ENCODE measurements around the gene TSN. TPM values are rescaled to one million over a fixed set of nuclear protein-coding genes. Genes with fewer than 3 reads are reported as not detected.
A peak's percentile ranks its signal among the peaks of the same experiment; 100 is the strongest.

Gene TSN
- total and polyA plus RNA-seq, 10 donors: 18.2 to 48.3 (median 40.1) TPM

DNA sequence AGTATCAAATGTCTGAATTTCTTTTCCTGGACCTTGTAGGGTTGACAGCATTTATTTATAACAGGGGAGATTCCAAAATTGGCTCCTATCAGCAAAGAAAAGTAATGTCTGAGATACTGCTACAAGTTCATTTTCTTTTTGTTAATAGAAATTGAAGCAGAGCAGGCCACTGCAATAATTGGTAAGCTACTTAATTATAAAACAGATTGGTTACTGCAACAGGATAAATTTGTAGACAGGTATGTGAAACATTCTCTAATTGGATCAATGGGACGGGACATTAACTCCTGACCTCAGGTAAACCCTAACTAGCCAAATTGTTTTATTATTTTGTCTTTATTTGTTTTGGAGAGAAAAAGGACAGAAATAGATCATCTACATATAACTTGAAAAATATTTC, 39.3 kb upstream of the TSN start:
- Histone ChIP-seq H3K4me3 (no peak overlapping the region), H3K9me3 (no peaks in the 10 kb centered on the region), H3K27ac (no peak overlapping the region), H3K36me3 (no peaks in the 10 kb centered on the region), H3K27me3 (replicated peaks in 1 of 7) (no peaks in the 10 kb centered on the region), H3K4me1 (peaks cover 0 to 11% (median 6%) of the 10 kb centered on the region in 6 donors)
- intact Hi-C loops (cut with DNase I; ENCODE audit: low total_unique reads): no loop called here
- no peak for DNase-seq
- TF ChIP-seq, protein P1, sequence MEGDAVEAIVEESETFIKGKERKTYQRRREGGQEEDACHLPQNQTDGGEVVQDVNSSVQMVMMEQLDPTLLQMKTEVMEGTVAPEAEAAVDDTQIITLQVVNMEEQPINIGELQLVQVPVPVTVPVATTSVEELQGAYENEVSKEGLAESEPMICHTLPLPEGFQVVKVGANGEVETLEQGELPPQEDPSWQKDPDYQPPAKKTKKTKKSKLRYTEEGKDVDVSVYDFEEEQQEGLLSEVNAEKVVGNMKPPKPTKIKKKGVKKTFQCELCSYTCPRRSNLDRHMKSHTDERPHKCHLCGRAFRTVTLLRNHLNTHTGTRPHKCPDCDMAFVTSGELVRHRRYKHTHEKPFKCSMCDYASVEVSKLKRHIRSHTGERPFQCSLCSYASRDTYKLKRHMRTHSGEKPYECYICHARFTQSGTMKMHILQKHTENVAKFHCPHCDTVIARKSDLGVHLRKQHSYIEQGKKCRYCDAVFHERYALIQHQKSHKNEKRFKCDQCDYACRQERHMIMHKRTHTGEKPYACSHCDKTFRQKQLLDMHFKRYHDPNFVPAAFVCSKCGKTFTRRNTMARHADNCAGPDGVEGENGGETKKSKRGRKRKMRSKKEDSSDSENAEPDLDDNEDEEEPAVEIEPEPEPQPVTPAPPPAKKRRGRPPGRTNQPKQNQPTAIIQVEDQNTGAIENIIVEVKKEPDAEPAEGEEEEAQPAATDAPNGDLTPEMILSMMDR (IDR thresholded peaks at IDR 0.05 in 8 of 11, conservative IDR thresholded peaks at IDR 0.05 in 3 of 11): no peak
- TF ChIP-seq POLR2AphosphoS5 (IDR thresholded peaks at IDR 0.05) (no peak), POLR2A (IDR thresholded peaks at IDR 0.05) (no peak)
- WGBS, 5 donors: 85 to 94% (median 87%) methylated on average over 1 of the region's 1 CpG

GRCh38 chr2:121717529-121717928, 37.9 kb upstream of the TSN start:
- WGBS, 5 donors: 88 to 98% (median 94%) methylated on average over 6 of the region's 6 CpGs

GRCh38 chr2:121721926-121722325, 33.5 kb upstream of the TSN start:
- Histone ChIP-seq H3K27ac (no peak overlapping the region), H3K9me3 (no peaks in the 10 kb centered on the region), H3K4me1 (peaks cover 0 to 11% (median 6%) of the 10 kb centered on the region in 6 donors), H3K36me3 (peaks cover 0 to 17% (median 11%) of the 10 kb centered on the region in 6 donors), H3K27me3 (replicated peaks in 1 of 7) (no peaks in the 10 kb centered on the region), H3K4me3 (no peak overlapping the region)
- 62 to 80% (median 72%) methylated on average over 8 of the region's 8 CpGs for WGBS, 5 donors
- intact Hi-C loops (cut with DNase I; ENCODE audit: low total_unique reads): loop anchor here (5.0 kb wide), 1 partner anchor 320 kb away; no protein-coding TSS in a partner anchor
- no peak for DNase-seq
- TF ChIP-seq POLR2AphosphoS5 (IDR thresholded peaks at IDR 0.05) (no peak), POLR2A (IDR thresholded peaks at IDR 0.05) (no peak)
- TF ChIP-seq, protein P1 (IDR thresholded peaks at IDR 0.05 in 8 of 11, conservative IDR thresholded peaks at IDR 0.05 in 3 of 11): no peak

More at GRCh38 chr2:121717529-121717928, 37.9 kb upstream of the TSN start:
- TF ChIP-seq POLR2A (IDR thresholded peaks at IDR 0.05): no peak
- no peak for TF ChIP-seq POLR2AphosphoS5 (IDR thresholded peaks at IDR 0.05)
- TF ChIP-seq, protein P1 (IDR thresholded peaks at IDR 0.05 in 8 of 11, conservative IDR thresholded peaks at IDR 0.05 in 3 of 11): no peak
- DNase-seq: peak; percentile 21
- Histone ChIP-seq H3K27me3 (replicated peaks in 1 of 7) (no peaks in the 10 kb centered on the region), H3K27ac (no peak overlapping the region), H3K9me3 (no peaks in the 10 kb centered on the region), H3K4me1 (peaks cover 0 to 11% (median 6%) of the 10 kb centered on the region in 6 donors), H3K36me3 (no peaks in the 10 kb centered on the region), H3K4me3 (no peak overlapping the region)
- intact Hi-C loops (cut with DNase I; ENCODE audit: low total_unique reads): no loop called here

DNA sequence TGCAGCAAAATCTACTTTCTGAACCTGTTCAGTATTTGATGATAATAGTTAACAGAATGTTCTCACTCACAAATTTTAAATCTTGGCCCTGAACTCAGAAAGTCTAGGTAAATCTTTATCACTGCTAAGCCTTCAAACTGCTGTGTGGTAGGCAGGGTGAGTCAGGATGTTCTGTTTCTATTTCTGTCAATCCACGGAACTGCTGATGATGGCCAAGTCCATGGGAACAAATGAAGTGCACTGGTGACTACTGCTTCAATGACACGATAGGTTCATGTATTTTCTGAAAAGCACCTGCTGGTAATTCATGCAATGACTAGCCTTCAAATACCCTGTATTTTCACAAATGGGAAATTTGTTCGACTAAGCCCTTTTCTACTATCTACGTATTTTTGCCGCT, 33.0 kb upstream of the TSN start:
- H3K36me3 ChIP-seq: peaks cover 0 to 23% (median 17%) of the 10 kb centered on the region in 6 donors
- H3K27ac ChIP-seq: no peak overlapping the region
- 71 to 83% (median 74%) methylated on average over 5 of the region's 5 CpGs for WGBS, 5 donors
- no peaks in the 10 kb centered on the region for H3K27me3 ChIP-seq (replicated peaks in 1 of 7)
- H3K4me1 ChIP-seq: peaks cover 0 to 11% (median 6%) of the 10 kb centered on the region in 6 donors
- TF ChIP-seq POLR2A (IDR thresholded peaks at IDR 0.05) (no peak), POLR2AphosphoS5 (IDR thresholded peaks at IDR 0.05) (no peak)
- TF ChIP-seq, protein P1 (IDR thresholded peaks at IDR 0.05 in 8 of 11, conservative IDR thresholded peaks at IDR 0.05 in 3 of 11): no peak
- intact Hi-C loops (cut with DNase I; ENCODE audit: low total_unique reads): loop anchor here (5.0 kb wide), 1 partner anchor 320 kb away; no protein-coding TSS in a partner anchor
- H3K9me3 ChIP-seq: no peaks in the 10 kb centered on the region
- no peak overlapping the region for H3K4me3 ChIP-seq
- no peak for DNase-seq

Measured in spleen (tissue), 11 donors.